ENCODE data around the gene FDXACB1. TPM values are rescaled to one million over a fixed set of nuclear protein-coding genes. Genes with fewer than 3 reads are reported as not detected.
A peak's percentile ranks its signal among the peaks of the same experiment; 100 is the strongest.
"Not testable (repeated sequence)": the region's sequence is repeated elsewhere in the genome, so short reads cannot be mapped to it uniquely, and the experiment has no call there.

The FDXACB1 gene
- total RNA-seq, 1 donor from 2014 or later = 0.70 TPM

- ATAC-seq (no peak), DNase-seq (ENCODE audit: low spot score) (no peak)
These were observed 30.4 kb upstream of the FDXACB1 start for GRCh38 chr11:111909378-111909777.

GRCh38 chr11:111908639-111909305 is 29.8 kb upstream of the FDXACB1 start:
- ATAC-seq (no peak), DNase-seq (ENCODE audit: low spot score) (no peak)

- DNase-seq (ENCODE audit: low spot score) = no peak
- ATAC-seq = no peak
These were observed 27.7 kb upstream of the FDXACB1 start for GRCh38 chr11:111906680-111907079.

- ATAC-seq = no peak
These were observed 26.4 kb upstream of the FDXACB1 start for GRCh38 chr11:111905411-111905810.

GRCh38 chr11:111886844-111887243 is 7.9 kb upstream of the FDXACB1 start:
- no peak for DNase-seq (ENCODE audit: low spot score)
- ATAC-seq = no peak

More at GRCh38 chr11:111905411-111905810, 26.4 kb upstream of the FDXACB1 start:
- no peak for DNase-seq (ENCODE audit: low spot score)

- ATAC-seq = no peak
These were observed 7.1 kb upstream of the FDXACB1 start for GRCh38 chr11:111886032-111886431.

GRCh38 chr11:111885053-111885452 is 6.1 kb upstream of the FDXACB1 start:
- not testable (repeated sequence) for ATAC-seq; DNase-seq (ENCODE audit: low spot score)

More at GRCh38 chr11:111886032-111886431, 7.1 kb upstream of the FDXACB1 start:
- no peak for DNase-seq (ENCODE audit: low spot score)

- ATAC-seq = no peak
- no peak for DNase-seq (ENCODE audit: low spot score)
These were observed 3.2 kb upstream of the FDXACB1 start for GRCh38 chr11:111882202-111882601.

- ATAC-seq (no peak), DNase-seq (ENCODE audit: low spot score) (no peak)
These were observed 634 bp upstream of the FDXACB1 start for GRCh38 chr11:111879637-111879960.

GRCh38 chr11:111878385-111878848 is 548 bp downstream of the FDXACB1 start:
- no peak for DNase-seq (ENCODE audit: low spot score)
- ATAC-seq = peak; percentile 27

GRCh38 chr11:111871693-111872161 is 7.2 kb downstream of the FDXACB1 start:
- ATAC-seq (peak; percentile 25), DNase-seq (ENCODE audit: low spot score) (no peak)

- ATAC-seq = peak; percentile 90
- DNase-seq (ENCODE audit: low spot score) = peak; percentile 89
These were observed 7.9 kb downstream of the FDXACB1 start, which contains the start of gene ALG9 for GRCh38 chr11:111870886-111871692. ALG9 (minus strand) TSS chr11:111871581; CDS start chr11:111871482, 99 bp downstream.

- DNase-seq (ENCODE audit: low spot score) = no peak
- ATAC-seq = no peak
These were observed 8.5 kb downstream of the FDXACB1 start for GRCh38 chr11:111870522-111870885.

- ATAC-seq (no peak), DNase-seq (ENCODE audit: low spot score) (no peak)
These were observed 8.9 kb downstream of the FDXACB1 start for GRCh38 chr11:111870113-111870512.

GRCh38 chr11:111860257-111860656 is 18.7 kb downstream of the FDXACB1 start:
- DNase-seq (ENCODE audit: low spot score) = no peak
- ATAC-seq = peak; percentile 87

GRCh38 chr11:111855506-111855905 is 23.5 kb downstream of the FDXACB1 start:
- no peak for ATAC-seq
- no peak for DNase-seq (ENCODE audit: low spot score)

- DNase-seq (ENCODE audit: low spot score) (no peak), ATAC-seq (no peak)
These were observed 26.9 kb downstream of the FDXACB1 start for GRCh38 chr11:111852103-111852502.

- ATAC-seq = peak; percentile 88
- no peak for DNase-seq (ENCODE audit: low spot score)
These were observed 27.3 kb downstream of the FDXACB1 start for GRCh38 chr11:111851636-111852035.

GRCh38 chr11:111851067-111851466 is 27.9 kb downstream of the FDXACB1 start:
- ATAC-seq (peak; percentile 59), DNase-seq (ENCODE audit: low spot score) (no peak)

GRCh38 chr11:111849631-111850030 is 29.3 kb downstream of the FDXACB1 start:
- no peak for ATAC-seq
- DNase-seq (ENCODE audit: low spot score) = no peak

GRCh38 chr11:111846636-111847035 is 32.3 kb downstream of the FDXACB1 start:
- ATAC-seq (no peak), DNase-seq (ENCODE audit: low spot score) (no peak)

GRCh38 chr11:111846063-111846462 is 32.9 kb downstream of the FDXACB1 start:
- no peak for ATAC-seq
- no peak for DNase-seq (ENCODE audit: low spot score)

All from left lobe of liver (tissue), 2 donors.